ENCODE data around the gene CCL26. TPM values are rescaled to one million over a fixed set of nuclear protein-coding genes. Genes with fewer than 3 reads are reported as not detected.
A peak's percentile ranks its signal among the peaks of the same experiment; 100 is the strongest.

CCL26 gene
- total RNA-seq, 4 donors from 2014 or later: 1.2 to 2.0 TPM; not detected in 2

- peaks cover 0 to 5% (median 0%) of the 10 kb centered on the region in 4 donors for H3K36me3 ChIP-seq
- peak overlapping the region; percentile 89 to 92 (median 91) for H3K27ac ChIP-seq (replicated peaks in 1 of 4)
- intact Hi-C loops (cut with DNase I): no loop called here
- no peaks in the 10 kb centered on the region for H3K9me3 ChIP-seq
- H3K4me1 ChIP-seq: peaks cover 26 to 38% (median 34%) of the 10 kb centered on the region in 4 donors
- peak overlapping the region; percentile 75 to 100 (median 94) for H3K4me3 ChIP-seq
- no peak for TF ChIP-seq POLR2A (IDR thresholded peaks at IDR 0.05; ENCODE audit: low read depth)
- TF ChIP-seq CTCF (IDR thresholded peaks at IDR 0.05): peak in 1 of 3 experiments; percentile 18
- peak; percentile 29 to 45 for TF ChIP-seq POLR2AphosphoS5 (IDR thresholded peaks at IDR 0.05)
- TF ChIP-seq EP300 (IDR thresholded peaks at IDR 0.05): no peak
- no peaks in the 10 kb centered on the region for H3K27me3 ChIP-seq
- peak; percentile 99 for DNase-seq (ENCODE audit: extremely low spot score)
- WGBS: 0% methylated on average over 7 of the region's 89 CpGs
Observed at GRCh38 chr7:75738975-75739795, 32.8 kb downstream of the CCL26 start.

GRCh38 chr7:75738604-75738974, 33.4 kb downstream of the CCL26 start, which contains the start of gene HIP1:
TSS of gene HIP1 (minus strand) at chr7:75738941. CDS start at chr7:75738920, 21 bp downstream.
- DNase-seq (ENCODE audit: extremely low spot score): no peak
- H3K9me3 ChIP-seq: no peaks in the 10 kb centered on the region
- H3K4me3 ChIP-seq: peak within 1 kb of the TSS; percentile 75 to 100 (median 94)
- 0% methylated on average over 5 of the region's 30 CpGs for WGBS
- TF ChIP-seq CTCF (IDR thresholded peaks at IDR 0.05): no peak
- TF ChIP-seq POLR2A (IDR thresholded peaks at IDR 0.05; ENCODE audit: low read depth): no peak
- peak in 1 of 2 donors; percentile 45 for TF ChIP-seq POLR2AphosphoS5 (IDR thresholded peaks at IDR 0.05)
- peaks cover 0 to 5% (median 1%) of the 10 kb centered on the region in 4 donors for H3K36me3 ChIP-seq
- peaks cover 26 to 39% (median 33%) of the 10 kb centered on the region in 4 donors for H3K4me1 ChIP-seq
- intact Hi-C loops (cut with DNase I): no loop called here
- no peaks in the 10 kb centered on the region for H3K27me3 ChIP-seq
- peak within 1 kb of the TSS; percentile 89 to 92 (median 91) for H3K27ac ChIP-seq (replicated peaks in 1 of 4)

- Histone ChIP-seq H3K4me1 (peaks cover 26 to 39% (median 33%) of the 10 kb centered on the region in 4 donors), H3K27me3 (no peaks in the 10 kb centered on the region), H3K27ac (replicated peaks in 1 of 4) (peak overlapping the region; percentile 89 to 92 (median 90)), H3K36me3 (peaks cover 0 to 5% (median 2%) of the 10 kb centered on the region in 4 donors), H3K9me3 (no peaks in the 10 kb centered on the region), H3K4me3 (peak overlapping the region; percentile 75 to 100 (median 94))
- 7% methylated on average over 18 of the region's 18 CpGs for WGBS
- DNase-seq (ENCODE audit: extremely low spot score): no peak
- TF ChIP-seq POLR2A (IDR thresholded peaks at IDR 0.05; ENCODE audit: low read depth) (no peak), EP300 (IDR thresholded peaks at IDR 0.05) (no peak), POLR2AphosphoS5 (IDR thresholded peaks at IDR 0.05) (no peak), CTCF (IDR thresholded peaks at IDR 0.05) (no peak)
- intact Hi-C loops (cut with DNase I): no loop called here
Observed at GRCh38 chr7:75737856-75738603, 34.0 kb downstream of the CCL26 start.

GRCh38 chr7:75735581-75736350, 36.2 kb downstream of the CCL26 start:
- no peaks in the 10 kb centered on the region for H3K9me3 ChIP-seq
- no peak overlapping the region for H3K27ac ChIP-seq (replicated peaks in 1 of 4)
- WGBS: 94% methylated on average over 9 of the region's 9 CpGs
- H3K36me3 ChIP-seq: peaks cover 0 to 5% (median 2%) of the 10 kb centered on the region in 4 donors
- no peak for TF ChIP-seq EP300 (IDR thresholded peaks at IDR 0.05)
- TF ChIP-seq POLR2AphosphoS5 (IDR thresholded peaks at IDR 0.05): no peak
- no peak for TF ChIP-seq POLR2A (IDR thresholded peaks at IDR 0.05; ENCODE audit: low read depth)
- TF ChIP-seq CTCF (IDR thresholded peaks at IDR 0.05): no peak
- DNase-seq (ENCODE audit: extremely low spot score): no peak
- intact Hi-C loops (cut with DNase I): no loop called here
- no peaks in the 10 kb centered on the region for H3K27me3 ChIP-seq
- no peak overlapping the region for H3K4me3 ChIP-seq
- H3K4me1 ChIP-seq: peaks cover 26 to 44% (median 33%) of the 10 kb centered on the region in 4 donors
